ENCODE results near the gene KITLG. TPM values are rescaled to one million over a fixed set of nuclear protein-coding genes. Genes with fewer than 3 reads are reported as not detected.

KITLG gene, protein sequence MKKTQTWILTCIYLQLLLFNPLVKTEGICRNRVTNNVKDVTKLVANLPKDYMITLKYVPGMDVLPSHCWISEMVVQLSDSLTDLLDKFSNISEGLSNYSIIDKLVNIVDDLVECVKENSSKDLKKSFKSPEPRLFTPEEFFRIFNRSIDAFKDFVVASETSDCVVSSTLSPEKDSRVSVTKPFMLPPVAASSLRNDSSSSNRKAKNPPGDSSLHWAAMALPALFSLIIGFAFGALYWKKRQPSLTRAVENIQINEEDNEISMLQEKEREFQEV
- total RNA-seq = 26.2 and 48.5 TPM in 2 replicates

DNA sequence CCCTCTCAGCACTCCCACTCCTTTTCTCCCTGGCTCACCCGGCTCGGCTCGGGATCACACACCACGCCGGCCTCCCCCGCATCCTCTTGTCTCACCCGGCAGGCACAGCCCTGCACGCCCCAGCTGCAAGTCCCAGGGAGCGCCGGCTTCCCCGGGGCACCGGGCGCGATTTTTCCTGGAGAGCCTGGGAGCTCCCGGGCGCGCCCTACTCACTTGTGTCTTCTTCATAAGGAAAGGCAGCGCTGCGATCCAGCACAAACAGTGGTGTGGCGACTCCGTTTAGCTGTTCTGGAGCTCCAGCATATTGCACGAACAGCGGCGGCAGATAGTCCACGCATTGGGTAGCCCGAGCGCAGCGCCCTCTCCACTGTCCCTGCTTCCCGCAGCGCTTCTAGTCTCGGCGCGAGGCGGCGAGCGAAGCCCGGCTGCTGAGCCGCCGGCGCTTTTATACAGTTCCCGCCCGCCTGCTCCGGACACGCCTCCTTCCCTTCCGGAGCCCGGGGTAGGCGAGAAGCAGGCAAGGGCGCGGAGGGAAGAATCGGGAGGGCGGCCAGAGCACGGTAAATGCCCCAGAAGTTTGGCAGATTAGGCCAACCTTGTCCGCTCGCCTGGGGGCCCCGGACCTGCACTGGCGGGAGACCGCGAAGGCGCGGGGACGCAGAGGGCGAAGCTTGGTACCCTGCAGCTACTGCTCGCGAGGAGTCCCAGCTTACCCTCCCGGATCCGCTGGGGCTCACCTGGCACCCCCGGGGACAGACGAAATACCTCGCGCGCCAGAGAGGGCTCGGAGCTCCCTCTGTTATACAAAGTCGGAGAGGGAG is at the start of gene KITLG:
TSS of gene KITLG (minus strand) at position 421 of the 821 bp plus-strand sequence. CDS start at position 228, 193 bp downstream.

Small RNA genes lying within 50 kb of the gene (small RNA-seq; reads per million reads assigned to genes)
- not detected for gene RNU1-117P
